IMR-90 (cell line): ENCODE measurements around the gene NFKB1. TPM values are rescaled to one million over a fixed set of nuclear protein-coding genes. Genes with fewer than 3 reads are reported as not detected.
A peak's percentile ranks its signal among the peaks of the same experiment; 100 is the strongest.

Source experiments
- ATAC-seq: fragments of 200-7000 bp; cut with Tn5 transposase; 2 replicates; pipeline ENCODE4 v1.9.1; 2020; ENCODE audit warnings: low read depth, mild to moderate bottlenecking, moderate library complexity
- BruUV-seq: library from RNA; stranded (reverse); fragments of 400-500 nt; replicated peaks from 2 replicates; lab custom pipeline; 2021; lab: Mats Ljungman, UMichigan
- CTCF ChIA-PET: fragments of 300-600 bp; formaldehyde crosslinking; extraction: SDS; loops from one replicate; lab custom pipeline; 2021; ENCODE audit warnings: antibody characterized with exemption; lab: Yijun Ruan, JAX
- POLR2A ChIA-PET: fragments of 300-600 bp; sonication (Branson Sonifier 250); formaldehyde crosslinking; loops from one replicate; lab custom pipeline; 2022; ENCODE audit warnings: antibody characterized with exemption; ENCODE audit not compliant: unreplicated experiment; lab: Charles Lee
- DNase-seq: peaks from one replicate; pipeline ENCODE4 v3.0.0; 2013
- H2AFZ ChIP-seq: replicated peaks from 2 replicates; pipeline ENCODE3; 2013; ENCODE audit warnings: low read length, mild to moderate bottlenecking; ENCODE audit not compliant: poor library complexity
- H2AK5ac ChIP-seq: 2 replicates; pipeline ENCODE4 v1.6.1; 2013; ENCODE audit warnings: low read depth, low read length, inconsistent platforms
- H2AK9ac ChIP-seq: replicated peaks from 2 replicates; pipeline ENCODE3; 2013; ENCODE audit warnings: mild to moderate bottlenecking, low read depth, low read length, moderate library complexity; ENCODE audit not compliant: poor library complexity
- H2BK120ac ChIP-seq: 2 replicates; pipeline ENCODE4 v1.6.1; 2013; ENCODE audit warnings: low read depth, low read length, inconsistent platforms
- H2BK15ac ChIP-seq: 3 replicates; pipeline ENCODE4 v1.6.1; 2013; ENCODE audit warnings: low read depth, low read length, inconsistent platforms
- H2BK20ac ChIP-seq: 2 replicates; pipeline ENCODE4 v1.6.1; 2013; ENCODE audit warnings: low read depth, mild to moderate bottlenecking, inconsistent platforms, low read length, moderate library complexity
- H2BK5ac ChIP-seq: 2 replicates; pipeline ENCODE4 v1.6.1; 2013; ENCODE audit warnings: mild to moderate bottlenecking, low read depth, low read length, inconsistent platforms; ENCODE audit not compliant: poor library complexity, severe bottlenecking
- H3K14ac ChIP-seq: replicated peaks from 2 replicates; pipeline ENCODE4 v1.6.1; 2013; ENCODE audit warnings: low read depth, low read length, inconsistent platforms
- H3K18ac ChIP-seq: 2 replicates; pipeline ENCODE4 v1.6.1; 2013; ENCODE audit warnings: low read depth, low read length, control low read depth
- H3K23ac ChIP-seq: 2 replicates; pipeline ENCODE4 v1.6.1; 2013; ENCODE audit warnings: low read depth, low read length, inconsistent platforms
- H3K27ac ChIP-seq: 2 replicates; pipeline ENCODE4 v1.5.1; 2013; ENCODE audit warnings: mild to moderate bottlenecking, control low read depth, low read length; ENCODE audit not compliant: insufficient read depth
- H3K27me3 ChIP-seq: 2 replicates; pipeline ENCODE4 v1.6.1; 2013; ENCODE audit warnings: low read length; ENCODE audit not compliant: control insufficient read depth, insufficient read depth
- H3K36me3 ChIP-seq: 2 replicates; pipeline ENCODE4 v1.6.1; 2013; ENCODE audit warnings: low read length, mixed read lengths; ENCODE audit not compliant: control insufficient read depth, insufficient read depth
- H3K4ac ChIP-seq: 2 replicates; pipeline ENCODE4 v1.6.1; 2013; ENCODE audit warnings: low read depth, low read length, inconsistent platforms
- H3K4me1 ChIP-seq: 2 replicates; pipeline ENCODE4 v1.6.1; 2013; ENCODE audit warnings: low read length, mixed read lengths; ENCODE audit not compliant: control insufficient read depth, insufficient read depth
- H3K4me2 ChIP-seq: 2 replicates; pipeline ENCODE4 v1.6.1; 2013; ENCODE audit warnings: low read depth, mild to moderate bottlenecking, control low read depth, low read length, moderate library complexity
- H3K4me3 ChIP-seq: 2 replicates; pipeline ENCODE4 v1.5.1; 2013; ENCODE audit warnings: low read depth, mild to moderate bottlenecking, control low read depth, low read length, moderate library complexity; ENCODE audit not compliant: insufficient read depth
- H3K56ac ChIP-seq: 2 replicates; pipeline ENCODE4 v1.6.1; 2013; ENCODE audit warnings: low read length, inconsistent platforms; ENCODE audit not compliant: insufficient read depth; ENCODE audit errors: extremely low read depth
- H3K79me1 ChIP-seq, 2 experiments: 2 replicates each; pipeline ENCODE4 v1.6.1; 2013; ENCODE audit warnings: low read length in 2 of 2, inconsistent platforms in 1 of 2, low read depth in 1 of 2
- H3K9ac ChIP-seq: 2 replicates; pipeline ENCODE4 v1.6.1; 2013; ENCODE audit warnings: low read depth, low read length, control low read depth
- H3K9me1 ChIP-seq: 2 replicates; pipeline ENCODE4 v1.6.1; 2013; ENCODE audit warnings: low read length, inconsistent platforms; ENCODE audit not compliant: insufficient read depth
- H3K9me3 ChIP-seq: 2 replicates; pipeline ENCODE4 v1.6.1; 2013; ENCODE audit warnings: low read length; ENCODE audit not compliant: control insufficient read depth, insufficient read depth
- H4K20me1 ChIP-seq: 2 replicates; pipeline ENCODE4 v1.6.1; 2013; ENCODE audit warnings: low read length, inconsistent platforms; ENCODE audit not compliant: insufficient read depth
- H4K5ac ChIP-seq: 2 replicates; pipeline ENCODE4 v1.6.1; 2013; ENCODE audit warnings: mild to moderate bottlenecking, low read depth, low read length, control low read depth
- H4K8ac ChIP-seq, 2 experiments: 2 replicates each; pipeline ENCODE4 v1.6.1; 2013; ENCODE audit warnings: low read depth in 2 of 2, low read length in 2 of 2, control low read depth in 1 of 2, inconsistent platforms in 1 of 2
- H4K91ac ChIP-seq: 2 replicates; pipeline ENCODE4 v1.6.1; 2013; ENCODE audit warnings: low read depth, low read length, inconsistent platforms; ENCODE audit not compliant: insufficient read depth
- FOS ChIP-seq: fragments of 150-350 bp; IDR thresholded peaks from 2 replicates; pipeline ENCODE4 v1.6.1; 2016; ENCODE audit warnings: low read depth, low read length
- NFE2L2 ChIP-seq: fragments of 150-350 bp; IDR thresholded peaks from 2 replicates; pipeline ENCODE4 v1.6.1; 2016; ENCODE audit warnings: low read depth, mild to moderate bottlenecking, low read length
- POLR2A ChIP-seq: IDR thresholded peaks from 2 replicates; pipeline ENCODE4 v1.6.1; 2012; ENCODE audit warnings: mild to moderate bottlenecking, low read depth, low read length
- RCOR1 ChIP-seq: IDR thresholded peaks from 2 replicates; pipeline ENCODE4 v1.6.1; 2012; ENCODE audit warnings: mild to moderate bottlenecking, low read length, improper control_type of control experiment; ENCODE audit not compliant: insufficient replicate concordance
- WGBS, 2 experiments: methylation state at CpG; one replicate each; pipeline versions ENCODE4 v1.1.5 to v1.1.7; 2013; ENCODE audit warnings: missing lambda C conversion rate in 2 of 2; ENCODE audit not compliant: insufficient read length in 1 of 2; ENCODE audit errors: extremely low coverage in 2 of 2; 5-methylcytosine and 5-hydroxymethylcytosine counted together
- dilution Hi-C: fragments of 300-500 bp; cut with HindIII; formaldehyde crosslinking; loops from one replicate; pipeline ENCODE4 v1.14.3; 2018; ENCODE audit warnings: low sequenced_read_pairs; ENCODE audit not compliant: unreplicated experiment
- in situ Hi-C: fragments of 300-500 bp; cut with MboI; formaldehyde crosslinking; loops from 3 replicates; pipeline ENCODE4 v1.14.3; 2019; ENCODE audit warnings: low sequenced_read_pairs, inconsistent platforms, mixed read lengths
- intact Hi-C: fragments of 100-400 bp; cut with micrococcal nuclease; formaldehyde crosslinking; loops from 2 replicates; pipeline ENCODE4 v1.10.0; 2022
- polyA plus RNA-seq, 3 experiments: library from polyadenylated mRNA; depleted of rRNA; stranded (reverse); fragments of >200 nt; gene quantifications; 2 replicates each; pipeline ENCODE4 v1.2.3, GENCODE V29; 2012; ENCODE audit warnings: low replicate concordance in 1 of 3
- total RNA-seq: library from RNA; depleted of rRNA; stranded (reverse); fragments of >200 nt; gene quantifications from 2 replicates; pipeline ENCODE4 v1.2.3, GENCODE V29; 2012

Gene NFKB1
- total and polyA plus RNA-seq, 2 of the 4 experiments (the other 2 are of a cell fraction) = 19.8 to 24.6 TPM

DNA sequence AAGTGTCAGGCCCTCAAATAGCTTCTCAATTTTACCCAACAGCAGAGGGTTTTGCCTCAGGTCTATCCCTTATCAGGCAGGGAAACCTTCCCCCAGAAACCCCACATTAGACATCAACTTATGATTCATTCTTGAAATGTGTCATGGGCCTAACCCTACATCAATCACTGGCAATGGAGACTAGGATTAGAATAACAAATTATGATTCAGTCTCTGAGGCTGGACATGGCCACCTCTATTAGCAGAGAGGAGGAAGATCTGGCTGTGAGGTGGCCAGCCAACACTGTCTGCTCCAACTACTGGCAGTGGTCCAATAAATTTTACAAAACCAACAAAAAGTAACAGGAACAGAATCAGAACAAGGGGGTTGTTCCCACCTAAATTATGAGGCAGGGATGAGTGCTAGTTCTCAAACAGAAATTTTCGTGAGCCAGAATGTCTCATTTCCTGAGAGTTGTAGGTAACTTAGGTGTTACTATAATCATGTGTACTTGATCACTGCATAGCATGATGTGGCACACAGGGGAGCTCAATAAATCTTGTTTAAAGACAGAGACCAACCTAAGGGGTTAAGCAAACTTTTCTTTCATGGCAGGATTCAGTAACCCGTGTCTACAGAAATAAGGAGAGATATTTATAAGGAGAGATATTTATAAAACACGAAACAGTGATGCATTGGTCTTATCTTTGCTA is 126.8 kb downstream of the NFKB1 start:
- Histone ChIP-seq H3K4me3 (no peak overlapping the region), H2BK20ac (no peak overlapping the region), H3K9me3 (no peaks in the 10 kb centered on the region), H4K5ac (no peak overlapping the region), H4K91ac (no peak overlapping the region), H3K18ac (no peak overlapping the region), H3K14ac (no peak overlapping the region; the same call in 1 of the 2 replicates), H2AK5ac (no peak overlapping the region), H3K23ac (0 out of 2 replicates have a peak overlapping the region, but pooled peaks have one; percentile 35), H3K9ac (no peak overlapping the region), H2BK15ac (no peak overlapping the region), H3K27ac (no peak overlapping the region), H3K79me1 (no peaks in the 10 kb centered on the region), H3K27me3 (no peaks in the 10 kb centered on the region), H3K9me1 (0 out of 2 replicates have a peak, but pooled peaks cover 2% of the 10 kb centered on the region), H2AFZ (no peak overlapping the region), H3K4me2 (no peak overlapping the region), H2BK120ac (no peak overlapping the region), H2BK5ac (no peak overlapping the region), H3K4ac (no peak overlapping the region), H4K20me1 (no peaks in the 10 kb centered on the region), H2AK9ac (no peak overlapping the region), H3K36me3 (peaks cover 9% of the 10 kb centered on the region), H3K4me1 (peaks cover 2% of the 10 kb centered on the region; the same call in 1 of the 2 replicates), H4K8ac (no peak overlapping the region), H3K56ac (no peak overlapping the region)
- DNase-seq = peak; percentile 79
- ChIA-PET CTCF (interaction anchor here (0.5 kb wide), 1 partner anchor 126 kb away, joined by 3 read pairs; no protein-coding TSS in a partner anchor), POLR2A (no interaction called here)
- WGBS, 2 experiments = no CpG with 5 or more reads among the region's 3 CpGs
- intact Hi-C loops (loop anchor here (10.0 kb wide), 1 partner anchor 283 kb away; the partner anchor contains the start of gene SLC39A8), in situ Hi-C loops (no loop called here), dilution Hi-C loops (no loop called here)
- TF ChIP-seq NFE2L2 = no peak
- no peak for TF ChIP-seq POLR2A
- no peak for TF ChIP-seq RCOR1
- peak; percentile 66 for TF ChIP-seq FOS
- peak; percentile 50; the same call in 1 of the 2 replicates for ATAC-seq
- no TSS peak for BruUV-seq
